Transverse colon (tissue), 4 donors: Measurements from ENCODE around the gene ORAI3.

Experiments used
- POLR2A ChIP-seq: fragments of 450-650 bp; IDR thresholded peaks from one replicate; pipeline ENCODE4 v1.6.1; 2016; ENCODE audit warnings: antibody characterized with exemption, mild to moderate bottlenecking, moderate library complexity
- POLR2AphosphoS5 ChIP-seq, 3 donors: sonication (generic); formaldehyde crosslinking; IDR thresholded peaks; one replicate each; pipeline ENCODE4 v1.6.1; 2016; ENCODE audit warnings: antibody characterized with exemption in 3 of 3
- TF ChIP-seq, protein P1 (sequence below), 5 experiments: fragments of 200-600 bp in 3 of 5; fragments of 450-650 bp in 2 of 5; sonication (generic) in 3 of 5; IDR thresholded peaks; 1 replicate in 2 of 5; 2 replicates in 3 of 5; pipeline ENCODE4 v1.5.1; 2016 to 2017; ENCODE audit warnings: antibody characterized with exemption in 5 of 5, inconsistent platforms in 3 of 5, mild to moderate bottlenecking in 2 of 5, moderate library complexity in 1 of 5

GRCh38 chr16:30899794-30900193 is 49.1 kb upstream of the ORAI3 start:
- TF ChIP-seq, protein P1, sequence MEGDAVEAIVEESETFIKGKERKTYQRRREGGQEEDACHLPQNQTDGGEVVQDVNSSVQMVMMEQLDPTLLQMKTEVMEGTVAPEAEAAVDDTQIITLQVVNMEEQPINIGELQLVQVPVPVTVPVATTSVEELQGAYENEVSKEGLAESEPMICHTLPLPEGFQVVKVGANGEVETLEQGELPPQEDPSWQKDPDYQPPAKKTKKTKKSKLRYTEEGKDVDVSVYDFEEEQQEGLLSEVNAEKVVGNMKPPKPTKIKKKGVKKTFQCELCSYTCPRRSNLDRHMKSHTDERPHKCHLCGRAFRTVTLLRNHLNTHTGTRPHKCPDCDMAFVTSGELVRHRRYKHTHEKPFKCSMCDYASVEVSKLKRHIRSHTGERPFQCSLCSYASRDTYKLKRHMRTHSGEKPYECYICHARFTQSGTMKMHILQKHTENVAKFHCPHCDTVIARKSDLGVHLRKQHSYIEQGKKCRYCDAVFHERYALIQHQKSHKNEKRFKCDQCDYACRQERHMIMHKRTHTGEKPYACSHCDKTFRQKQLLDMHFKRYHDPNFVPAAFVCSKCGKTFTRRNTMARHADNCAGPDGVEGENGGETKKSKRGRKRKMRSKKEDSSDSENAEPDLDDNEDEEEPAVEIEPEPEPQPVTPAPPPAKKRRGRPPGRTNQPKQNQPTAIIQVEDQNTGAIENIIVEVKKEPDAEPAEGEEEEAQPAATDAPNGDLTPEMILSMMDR (IDR thresholded peaks at IDR 0.05) = no peak
- TF ChIP-seq POLR2A = no peak
- TF ChIP-seq POLR2AphosphoS5 (IDR thresholded peaks at IDR 0.05) = no peak
